Measurements from ENCODE around the gene NRCAM.

Gene NRCAM

GRCh38 chr7:108335269-108335918, 120.8 kb downstream of the NRCAM start:
- no peak for DNase-seq

- no peak for DNase-seq
These were observed 123.3 kb downstream of the NRCAM start for GRCh38 chr7:108332937-108333336.

DNA sequence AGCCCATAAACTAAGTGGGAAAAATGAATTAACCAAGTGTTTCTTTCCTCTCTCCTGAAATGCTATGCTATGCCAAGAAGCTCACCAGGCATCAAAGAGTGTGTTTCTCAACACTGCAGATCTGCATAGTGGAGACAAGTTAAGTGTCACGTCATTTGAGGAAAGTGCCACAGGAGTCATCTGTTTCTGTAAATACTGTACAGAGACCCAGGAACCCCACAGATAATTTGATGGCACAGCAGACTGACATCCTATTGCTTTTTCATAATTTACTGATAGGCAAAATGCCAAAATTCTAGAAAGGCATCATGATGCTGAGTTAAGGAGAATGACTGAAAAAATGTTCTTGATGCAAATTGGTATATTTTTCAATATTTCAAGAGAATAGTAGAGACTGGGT, 124.3 kb downstream of the NRCAM start:
- DNase-seq = no peak

GRCh38 chr7:108330227-108330626, 126.0 kb downstream of the NRCAM start:
- DNase-seq = no peak

- DNase-seq = no peak
These were observed 126.7 kb downstream of the NRCAM start for GRCh38 chr7:108329514-108329913.

- no peak for DNase-seq
These were observed 128.0 kb downstream of the NRCAM start for GRCh38 chr7:108328174-108328651.

- DNase-seq = no peak
These were observed 128.9 kb downstream of the NRCAM start for GRCh38 chr7:108327353-108327752.

DNA sequence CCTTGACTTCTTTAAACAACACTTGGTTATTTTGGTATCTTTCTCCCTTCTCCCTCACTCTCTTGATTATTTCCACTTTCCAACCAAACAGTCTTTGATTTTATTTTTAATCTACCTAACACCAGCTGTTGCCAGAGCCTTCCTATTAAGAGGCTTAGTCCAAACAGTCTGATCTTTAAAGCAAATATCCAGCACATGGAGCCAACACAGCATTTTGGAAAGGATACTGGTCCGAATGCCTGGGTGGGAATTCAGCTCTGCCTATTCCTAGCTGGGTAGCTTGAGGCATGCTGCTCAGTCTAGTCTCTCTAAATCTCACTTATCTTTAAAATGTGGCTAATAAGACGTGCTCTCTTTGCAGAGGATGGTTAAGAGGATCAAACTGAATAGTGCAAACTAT, 129.3 kb downstream of the NRCAM start:
- no peak for DNase-seq

DNA sequence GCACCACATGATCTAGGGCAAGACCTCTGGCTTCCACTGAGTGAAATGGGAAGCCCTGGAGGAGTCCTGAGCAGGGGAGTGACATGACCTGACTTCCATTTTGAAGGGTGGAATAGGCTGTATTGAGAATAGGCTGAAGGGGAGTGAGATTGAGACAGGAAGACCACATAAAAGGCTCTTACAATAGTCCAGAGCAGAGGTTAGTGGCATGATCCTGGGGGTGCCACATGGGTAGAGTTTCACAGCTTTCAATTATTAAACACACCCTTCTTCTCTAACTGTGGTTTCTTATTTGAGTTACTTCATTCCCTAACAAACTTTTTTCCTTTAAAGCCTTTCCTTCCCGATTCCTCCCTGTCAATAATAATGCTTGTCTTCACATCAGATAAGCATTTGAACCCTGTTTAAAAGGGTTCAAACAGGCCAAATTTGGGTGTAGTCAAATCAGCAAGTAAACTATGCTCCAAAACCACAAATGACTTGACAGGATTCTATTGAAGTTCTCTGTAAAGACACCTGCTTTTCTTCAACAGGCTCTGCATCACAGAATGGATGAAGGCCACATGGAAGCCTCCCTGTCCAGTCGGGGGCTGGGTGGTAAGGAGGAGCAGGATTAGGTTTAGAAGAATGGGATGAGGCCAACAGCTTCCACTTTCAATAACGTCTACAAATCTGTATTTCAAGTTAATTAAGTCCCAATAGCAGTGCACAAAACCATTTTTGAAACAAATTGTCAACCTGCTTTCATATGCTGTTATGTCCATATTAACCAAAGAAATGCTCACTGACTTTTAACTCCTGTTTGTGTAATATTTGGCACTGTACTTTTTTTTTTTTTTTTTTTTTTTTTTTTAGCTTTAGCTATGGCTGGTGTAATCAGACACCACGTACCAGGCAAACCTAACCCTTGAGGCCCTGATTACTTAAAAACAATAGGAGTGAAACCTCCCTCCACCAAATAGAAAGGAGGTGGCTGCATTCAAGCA, 131.9 kb downstream of the NRCAM start:
- DNase-seq = no peak

GRCh38 chr7:108322925-108323832, 133.1 kb downstream of the NRCAM start:
- DNase-seq = no peak

DNA sequence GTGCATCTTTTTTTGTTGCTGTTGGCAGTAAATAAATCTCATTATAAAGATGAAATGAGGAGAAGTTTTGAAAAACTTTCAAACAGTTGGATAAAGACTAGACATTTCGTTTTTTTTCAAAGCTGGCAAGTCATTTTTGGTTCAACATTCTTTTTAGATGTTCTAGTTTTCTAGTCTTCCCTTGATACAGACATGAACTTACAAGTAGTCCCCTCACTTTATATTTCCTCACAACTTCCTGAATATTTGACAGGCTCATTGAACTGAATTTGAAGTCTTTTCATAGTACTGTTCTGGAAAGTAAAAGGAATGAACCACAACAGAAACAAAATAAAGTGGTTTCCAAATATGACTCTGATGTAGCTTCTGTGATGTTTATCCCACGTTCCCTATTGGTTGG, 134.2 kb downstream of the NRCAM start:
- no peak for DNase-seq

GRCh38 chr7:108321359-108321758, 134.9 kb downstream of the NRCAM start:
- no peak for DNase-seq

- DNase-seq = no peak
These were observed 139.5 kb downstream of the NRCAM start for GRCh38 chr7:108316708-108317107.

DNA sequence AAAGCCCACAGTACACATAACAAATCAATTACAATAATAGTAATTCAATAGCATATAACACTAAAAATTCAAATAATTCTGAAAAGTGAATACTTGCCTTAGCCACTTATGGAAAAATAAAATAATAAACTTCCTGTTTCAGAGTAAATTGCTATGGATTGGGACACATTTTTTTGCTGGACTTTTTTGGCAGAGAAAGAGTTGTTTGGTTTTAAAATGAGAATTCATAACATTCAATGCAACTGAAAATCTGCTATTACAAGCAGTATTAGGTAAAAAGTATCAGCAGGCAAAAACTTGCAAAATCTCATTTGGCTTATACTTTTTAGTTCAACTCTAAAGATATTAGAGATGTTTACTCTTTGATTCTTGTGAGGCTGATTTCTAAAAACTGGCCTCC, 141.7 kb downstream of the NRCAM start:
- no peak for DNase-seq

DNA sequence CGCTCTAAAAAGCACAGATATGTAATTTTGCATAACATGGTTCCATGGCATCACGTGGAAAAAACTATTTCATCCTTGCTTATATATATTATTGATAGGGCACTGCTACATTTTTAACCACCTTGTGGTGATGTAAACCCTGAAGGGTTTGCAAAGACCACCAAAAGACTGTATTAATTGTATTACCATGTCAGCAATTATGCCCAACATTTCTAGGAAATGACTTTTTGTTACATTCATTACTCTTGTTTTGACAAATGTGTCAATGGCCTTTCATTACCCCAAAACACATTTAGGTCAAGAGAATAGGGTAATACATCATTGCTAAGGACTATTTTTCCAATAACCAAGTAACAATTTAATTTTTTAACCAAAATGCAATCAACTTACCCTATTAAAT, 142.2 kb downstream of the NRCAM start:
- DNase-seq = no peak

DNA sequence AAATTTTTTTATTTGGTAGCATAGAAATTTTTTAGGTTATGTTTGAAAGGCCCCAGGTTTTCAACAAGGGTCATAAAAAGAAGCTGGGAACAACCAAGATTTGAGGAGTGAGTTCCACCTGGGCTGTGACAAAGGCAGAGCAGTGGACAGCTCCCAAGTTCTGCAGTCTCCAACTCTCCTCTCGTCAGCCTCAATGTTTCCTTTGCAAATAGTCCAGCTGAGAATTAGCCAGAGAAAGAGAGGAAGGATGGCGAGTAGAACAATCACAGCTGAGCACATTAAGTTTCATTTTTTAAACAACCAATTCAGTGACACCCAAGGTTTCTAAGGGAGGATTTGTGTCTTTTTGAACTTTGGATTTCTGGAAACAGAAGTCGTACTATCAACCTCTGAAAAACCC, 143.2 kb downstream of the NRCAM start:
- no peak for DNase-seq

DNA sequence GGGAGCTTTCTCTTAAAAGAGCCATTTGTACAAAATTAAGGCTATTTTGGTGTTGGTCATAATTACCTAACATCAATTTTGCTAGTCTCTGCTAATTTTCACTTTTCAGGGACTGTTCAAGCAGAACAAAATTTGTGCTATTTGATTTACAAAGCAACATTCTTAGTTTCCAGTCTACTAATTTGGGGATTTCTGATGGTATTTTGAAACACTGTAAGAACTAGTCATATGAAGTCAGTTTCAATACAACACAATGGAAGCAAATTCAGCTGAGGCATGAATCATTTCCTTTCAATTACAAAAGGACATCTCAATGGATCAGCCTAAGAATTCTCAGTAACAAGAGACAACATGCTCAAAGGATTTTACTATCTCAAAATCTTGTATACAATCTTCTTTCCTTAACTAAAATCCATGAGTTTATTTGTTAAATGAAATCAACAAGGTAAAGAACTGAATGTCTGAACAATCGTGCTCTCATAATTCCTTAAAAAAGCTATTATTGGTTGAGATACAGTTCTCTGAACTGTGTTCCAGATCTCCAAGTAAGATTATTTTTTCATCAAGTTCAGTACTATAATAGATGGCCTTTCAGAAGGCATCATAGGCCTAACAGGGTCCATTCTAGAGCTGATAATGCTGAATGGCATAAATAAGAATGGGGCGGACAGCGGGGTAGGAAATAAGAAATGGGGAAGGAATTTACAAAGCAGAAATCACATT, 144.6 kb downstream of the NRCAM start:
- no peak for DNase-seq

DNA sequence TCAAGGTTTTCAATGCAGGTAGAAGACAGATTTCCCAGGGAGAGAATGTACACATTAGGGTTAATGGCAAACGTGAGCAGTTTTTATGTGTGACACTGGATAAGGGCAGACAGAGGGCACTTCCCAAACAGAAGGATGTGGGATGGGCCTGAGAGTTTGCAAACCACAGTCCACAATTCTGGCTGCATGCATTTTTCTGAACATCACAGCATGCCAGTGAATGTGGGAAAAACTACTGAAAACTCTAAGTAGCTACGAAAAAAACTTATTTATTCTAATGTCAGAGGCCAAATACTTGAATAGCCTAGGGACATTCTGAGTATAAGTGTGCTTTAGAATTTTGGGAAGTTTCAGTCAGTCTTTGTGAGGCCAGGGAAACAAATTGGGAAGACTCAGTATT, 145.9 kb downstream of the NRCAM start:
- no peak for DNase-seq

- DNase-seq = no peak
These were observed 147.3 kb downstream of the NRCAM start for GRCh38 chr7:108308903-108309302.

DNA sequence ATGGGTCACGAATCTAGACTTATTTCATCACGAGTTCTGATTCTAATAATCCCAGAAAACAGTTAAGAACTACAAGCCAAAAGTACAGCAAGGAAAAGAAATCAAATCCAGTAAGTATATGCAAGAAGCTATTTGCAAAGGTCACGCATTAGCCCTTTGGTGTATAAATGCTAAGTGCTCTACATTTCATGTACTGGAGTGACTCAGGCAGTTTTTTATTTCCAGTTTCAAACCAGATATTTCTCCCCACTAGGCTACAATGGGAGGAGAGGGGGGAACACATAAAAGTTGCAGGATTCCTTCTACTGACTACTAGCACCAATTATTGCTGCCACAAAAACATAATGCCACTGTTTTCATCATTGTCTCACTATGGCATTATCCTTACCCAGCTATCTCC, 148.0 kb downstream of the NRCAM start:
- DNase-seq = no peak

DNA sequence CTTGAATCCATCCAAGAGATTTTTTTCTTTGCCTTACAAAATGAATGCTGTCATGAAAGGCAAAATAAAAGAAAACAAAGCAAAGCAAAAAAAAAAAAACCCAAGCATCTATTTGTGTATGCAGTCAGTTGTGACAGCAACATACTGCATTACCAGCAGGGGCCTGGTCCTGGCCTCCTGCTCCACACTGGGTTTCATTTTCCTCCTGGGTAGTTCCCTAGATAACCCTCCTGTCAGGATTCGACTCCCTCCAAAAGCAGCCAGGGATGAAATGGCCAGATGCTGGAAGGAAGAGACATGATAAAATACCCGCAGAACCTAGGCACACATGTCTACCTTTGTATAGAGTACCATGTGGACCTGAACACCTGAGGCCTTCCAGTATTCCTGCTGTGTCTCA, 148.6 kb downstream of the NRCAM start:
- no peak for DNase-seq

DNA sequence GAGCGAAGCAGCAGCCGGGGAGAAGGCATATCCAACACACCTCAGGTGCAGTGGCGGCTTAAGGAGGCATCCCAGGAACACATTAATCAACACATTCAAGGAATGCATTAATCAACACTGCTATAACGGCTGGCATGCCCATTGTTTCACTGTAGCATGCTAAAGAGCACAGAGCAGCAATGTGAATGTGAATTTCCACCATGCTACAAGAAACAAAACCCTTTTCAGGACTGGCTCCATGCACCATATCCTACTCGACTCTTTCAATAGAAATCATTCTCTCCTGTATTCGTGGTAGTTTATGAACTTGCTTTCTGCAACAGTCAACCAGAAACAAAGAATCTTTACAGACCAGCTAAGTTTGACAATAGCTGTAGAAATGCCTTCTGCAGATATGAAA, 149.0 kb downstream of the NRCAM start:
- no peak for DNase-seq
